WTC11 (cell line): ENCODE measurements around the gene FHAD1. TPM values are rescaled to one million over a fixed set of nuclear protein-coding genes. Genes with fewer than 3 reads are reported as not detected.

Experiments
- ATAC-seq: fragments of 200-7000 bp; cut with Tn5 transposase; 2 replicates; pipeline ENCODE4 v1.10.0; 2021; ENCODE audit warnings: mild to moderate bottlenecking, moderate library complexity
- CTCF ChIA-PET: fragments of 300-600 bp; sonication (Branson Sonifier 250); formaldehyde crosslinking; loops from one replicate; lab custom pipeline; 2021; ENCODE audit warnings: antibody characterized with exemption; lab: Charles Lee
- POLR2A ChIA-PET: fragments of 350-600 bp; sonication (Branson Sonifier 250); formaldehyde crosslinking; loops from one replicate; lab custom pipeline; 2021; ENCODE audit warnings: antibody characterized with exemption; lab: Charles Lee
- DNase-seq: peaks from one replicate; pipeline ENCODE4 v3.0.0; 2021; ENCODE audit warnings: low spot score
- H3K27ac Mint-ChIP-seq: 2 replicates; pipeline ENCODE4 v1.8.0; 2021; ENCODE audit warnings: mixed read lengths
- H3K27me3 Mint-ChIP-seq: 2 replicates; pipeline ENCODE4 v1.8.0; 2021; ENCODE audit warnings: low read depth, mild to moderate bottlenecking, moderate library complexity, mixed read lengths
- H3K36me3 Mint-ChIP-seq: 2 replicates; pipeline ENCODE4 v1.8.0; 2021; ENCODE audit warnings: mixed read lengths
- H3K4me1 Mint-ChIP-seq: 2 replicates; pipeline ENCODE4 v1.8.0; 2022; ENCODE audit warnings: mixed read lengths
- H3K4me3 Mint-ChIP-seq: 2 replicates; pipeline ENCODE4 v1.8.0; 2021; ENCODE audit warnings: mild to moderate bottlenecking, moderate library complexity, mixed read lengths
- H3K9me3 Mint-ChIP-seq: 2 replicates; pipeline ENCODE4 v1.8.0; 2021; ENCODE audit warnings: mixed read lengths
- ATF1 ChIP-seq: sonication (generic); formaldehyde crosslinking; IDR thresholded peaks from 2 replicates; pipeline ENCODE4 v1.8.1; 2023; ENCODE audit warnings: mild to moderate bottlenecking, moderate library complexity, missing genetic modification reagents
- ATF3 ChIP-seq: sonication (generic); formaldehyde crosslinking; conservative IDR thresholded peaks from 2 replicates; pipeline ENCODE4 v1.8.1; 2022; ENCODE audit warnings: mild to moderate bottlenecking, missing genetic modification reagents
- CBFB ChIP-seq: sonication (generic); formaldehyde crosslinking; IDR thresholded peaks from 2 replicates; pipeline ENCODE4 v1.8.1; 2022; ENCODE audit warnings: mild to moderate bottlenecking, low read depth, missing genetic modification reagents
- CREB1 ChIP-seq: sonication (generic); formaldehyde crosslinking; IDR thresholded peaks from 2 replicates; pipeline ENCODE4 v1.8.0; 2023; ENCODE audit warnings: mild to moderate bottlenecking, missing genetic modification reagents
- ELF4 ChIP-seq: sonication (generic); formaldehyde crosslinking; IDR thresholded peaks from 2 replicates; pipeline ENCODE4 v1.8.1; 2022; ENCODE audit warnings: low read depth, mild to moderate bottlenecking, moderate library complexity, missing genetic modification reagents
- ETV6 ChIP-seq: sonication (generic); formaldehyde crosslinking; IDR thresholded peaks from 2 replicates; pipeline ENCODE4 v1.8.1; 2022; ENCODE audit warnings: mild to moderate bottlenecking, missing genetic modification reagents
- FOXJ3 ChIP-seq: sonication (generic); formaldehyde crosslinking; IDR thresholded peaks from 2 replicates; pipeline ENCODE4 v1.9.0; 2021; ENCODE audit warnings: missing genetic modification reagents, mild to moderate bottlenecking, borderline replicate concordance
- FOXP1 ChIP-seq: sonication (generic); formaldehyde crosslinking; IDR thresholded peaks from 2 replicates; pipeline ENCODE4 v1.8.0; 2022; ENCODE audit warnings: missing genetic modification reagents, mild to moderate bottlenecking, moderate library complexity, borderline replicate concordance
- GRHL2 ChIP-seq: fragments of 250-450 bp; sonication (Bioruptor Pico); IDR thresholded peaks from 2 replicates; pipeline ENCODE4 v1.8.0; 2022; ENCODE audit warnings: mild to moderate bottlenecking, moderate library complexity; ENCODE audit not compliant: insufficient replicate concordance, severe bottlenecking
- JUN ChIP-seq: sonication (generic); formaldehyde crosslinking; IDR thresholded peaks from 2 replicates; pipeline ENCODE4 v1.8.0; 2023; ENCODE audit warnings: mild to moderate bottlenecking, missing genetic modification reagents
- MYBL2 ChIP-seq: sonication (generic); formaldehyde crosslinking; IDR thresholded peaks from 2 replicates; pipeline ENCODE4 v1.8.1; 2023; ENCODE audit warnings: mild to moderate bottlenecking, moderate library complexity, missing genetic modification reagents
- NFYB ChIP-seq: sonication (generic); formaldehyde crosslinking; conservative IDR thresholded peaks from 2 replicates; pipeline ENCODE4 v1.8.0; 2022; ENCODE audit warnings: low read depth, missing genetic modification reagents
- NR1H2 ChIP-seq: sonication (generic); formaldehyde crosslinking; IDR thresholded peaks from 2 replicates; pipeline ENCODE4 v1.9.0; 2021; ENCODE audit warnings: mild to moderate bottlenecking, moderate library complexity, missing genetic modification reagents
- RELA ChIP-seq: sonication (generic); formaldehyde crosslinking; IDR thresholded peaks from 2 replicates; pipeline ENCODE4 v1.8.1; 2022; ENCODE audit warnings: missing genetic modification reagents, mild to moderate bottlenecking, borderline replicate concordance
- SOX15 ChIP-seq: fragments of 250-450 bp; sonication (Bioruptor Pico); IDR thresholded peaks from 2 replicates; pipeline ENCODE4 v1.9.0; 2021; ENCODE audit warnings: mild to moderate bottlenecking
- STAT6 ChIP-seq: sonication (generic); formaldehyde crosslinking; conservative IDR thresholded peaks from 2 replicates; pipeline ENCODE4 v1.8.1; 2023; ENCODE audit warnings: mild to moderate bottlenecking, low read depth, missing genetic modification reagents, moderate library complexity
- TEAD4 ChIP-seq: sonication (generic); formaldehyde crosslinking; IDR thresholded peaks from 2 replicates; pipeline ENCODE4 v1.8.0; 2022; ENCODE audit warnings: mild to moderate bottlenecking, missing genetic modification reagents
- ZMAT4 ChIP-seq: fragments of 250-450 bp; sonication (Bioruptor Pico); IDR thresholded peaks from 2 replicates; pipeline ENCODE4 v1.9.0; 2021; ENCODE audit warnings: mild to moderate bottlenecking
- ZNF317 ChIP-seq: sonication (generic); formaldehyde crosslinking; IDR thresholded peaks from 2 replicates; pipeline ENCODE4 v1.8.1; 2023; ENCODE audit warnings: low read depth, mild to moderate bottlenecking, moderate library complexity, missing genetic modification reagents, borderline replicate concordance
- ZNF512 ChIP-seq: sonication (generic); formaldehyde crosslinking; IDR thresholded peaks from 2 replicates; pipeline ENCODE4 v1.8.1; 2022; ENCODE audit warnings: missing genetic modification reagents, borderline replicate concordance
- ZNF532 ChIP-seq: fragments of 250-450 bp; sonication (Bioruptor Pico); IDR thresholded peaks from 2 replicates; pipeline ENCODE4 v1.9.0; 2021; ENCODE audit warnings: mild to moderate bottlenecking, borderline replicate concordance
- total RNA-seq: library from RNA; stranded (reverse); gene quantifications from 3 replicates; pipeline ENCODE4 v1.2.3, GENCODE V29; 2021

Gene FHAD1
- total RNA-seq, 1 experiment from 2014 or later = 3.0 TPM

- TF ChIP-seq TEAD4 (CRISPR knock-in tag) (no peak), SOX15 (no peak), CBFB (CRISPR knock-in tag) (no peak), ELF4 (CRISPR knock-in tag) (no peak), NR1H2 (CRISPR knock-in tag) (no peak)
These were observed 40.3 kb downstream of the FHAD1 start (continued) for GRCh38 chr1:15287035-15287979.

- ChIA-PET POLR2A (no interaction called here), CTCF (interaction anchor here (1.4 kb wide), 2 partner anchors 159 to 241 kb away, joined by 3 to 5 read pairs; no protein-coding TSS in a partner anchor)
- H3K36me3 Mint-ChIP-seq = no peaks in the 10 kb centered on the region
- H3K9me3 Mint-ChIP-seq = peaks cover 14% of the 10 kb centered on the region
- no peak for ATAC-seq
- no peaks in the 10 kb centered on the region for H3K4me1 Mint-ChIP-seq
- H3K4me3 Mint-ChIP-seq = no peak overlapping the region
- H3K27ac Mint-ChIP-seq = no peak overlapping the region
- no peak for DNase-seq
- no peak for TF ChIP-seq ZNF317 (CRISPR knock-in tag)
- TF ChIP-seq FOXJ3 (CRISPR knock-in tag) = no peak
- TF ChIP-seq ZNF512 (CRISPR knock-in tag) = no peak
- TF ChIP-seq ATF3 (CRISPR knock-in tag) = no peak
- no peak for TF ChIP-seq STAT6 (CRISPR knock-in tag)
- no peak for TF ChIP-seq RELA (CRISPR knock-in tag)
- TF ChIP-seq ETV6 (CRISPR knock-in tag) = no peak
- no peak for TF ChIP-seq JUN (CRISPR knock-in tag)
- no peak for TF ChIP-seq GRHL2
- no peak for TF ChIP-seq NFYB (CRISPR knock-in tag)
- no peak for TF ChIP-seq MYBL2 (CRISPR knock-in tag)
- no peak for TF ChIP-seq ZNF532 (CRISPR knock-in tag)
- TF ChIP-seq ATF1 = no peak
- TF ChIP-seq FOXP1 = no peak
- TF ChIP-seq CREB1 (CRISPR knock-in tag) = no peak
- no peak for TF ChIP-seq ZMAT4 (CRISPR knock-in tag)
- H3K27me3 Mint-ChIP-seq = peaks cover 5% of the 10 kb centered on the region; the same call in 1 of the 2 replicates
These were observed 41.3 kb downstream of the FHAD1 start for GRCh38 chr1:15288173-15288926.
